ENCODE measurements around the gene BIVM. TPM values are rescaled to one million over a fixed set of nuclear protein-coding genes. Genes with fewer than 3 reads are reported as not detected.

The BIVM gene
- polyA plus RNA-seq, 3 donors, result 0.76 to 1.1 (median 0.81) TPM

DNA sequence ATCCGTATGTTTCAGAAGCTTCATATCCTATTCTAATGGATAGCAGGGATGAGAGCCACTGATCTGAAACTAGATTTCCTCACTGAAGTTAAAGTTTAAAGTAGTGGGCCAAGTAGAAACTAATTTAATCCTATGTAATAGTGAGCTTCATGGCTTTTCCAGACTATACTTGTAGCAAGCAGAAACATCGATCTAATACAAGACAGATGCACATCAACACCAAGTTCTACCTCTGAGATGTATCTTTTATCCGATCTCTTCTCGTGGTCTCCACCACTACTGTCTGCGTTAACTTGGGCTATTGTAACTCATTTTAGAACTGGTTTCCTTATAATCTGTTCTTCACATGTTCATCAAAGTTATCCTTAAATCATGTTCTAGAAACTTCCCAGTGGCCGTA, 50.0 kb downstream of the BIVM start:
- H3K27ac Mint-ChIP-seq, result peak overlapping the region in 1 of 7 donors; percentile 18
- intact Hi-C loops (cut with micrococcal nuclease), result loop anchor here (5.0 kb wide), 3 partner anchors 77 to 267 kb away; partner anchors contain the start of genes TEX30 (in 1 of the 2) and TPP2 (in 1 of the 2)
- 97% methylated on average over 3 of the region's 6 CpGs for WGBS (ENCODE audit: insufficient coverage)

DNA sequence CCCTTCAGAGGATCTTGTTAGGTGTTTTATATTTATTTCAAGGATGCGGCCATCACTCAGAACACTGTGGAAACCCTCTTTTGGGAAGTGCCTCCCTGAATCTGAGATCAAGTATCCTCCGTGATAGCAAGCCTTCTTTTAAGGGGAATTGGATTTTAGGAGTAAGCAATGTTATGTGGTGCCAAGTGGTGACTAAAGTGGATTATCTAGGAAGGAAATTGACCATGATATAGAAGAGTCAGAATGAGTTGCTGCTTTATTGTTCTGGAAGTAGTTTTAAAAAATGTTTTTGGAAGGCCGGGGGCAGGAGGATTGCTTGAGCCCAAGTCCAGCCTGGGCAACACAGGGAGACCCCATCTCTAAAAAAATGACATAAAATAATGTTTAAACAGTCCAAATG, 53.6 kb downstream of the BIVM start:
- H3K9ac ChIP-seq (ENCODE audit: insufficient read depth, low read length, poor library complexity, severe bottlenecking), result no peak overlapping the region
- H3K27ac Mint-ChIP-seq, result peak overlapping the region in 1 of 7 donors; percentile 33
- H3K27ac ChIP-seq (ENCODE audit: low read depth in 1 of 2, low read length in 2 of 2), result no peak overlapping the region
- no peak for DNase-seq
- H3K4me1 Mint-ChIP-seq, result peaks cover 8% of the 10 kb centered on the region
- peaks cover 81% of the 10 kb centered on the region for H4K20me1 ChIP-seq (ENCODE audit: insufficient read depth, low read length)
- H3K4me3 ChIP-seq (replicated peaks in 1 of 3; ENCODE audit: low read depth in 2 of 3, low read length in 3 of 3), result no peak overlapping the region
- H3K4me1 ChIP-seq (ENCODE audit: control insufficient read depth in 1 of 2, insufficient read depth in 2 of 2, low read length in 2 of 2), result peaks cover 4 to 5% of the 10 kb centered on the region in 2 donors
- TF ChIP-seq, protein P1, sequence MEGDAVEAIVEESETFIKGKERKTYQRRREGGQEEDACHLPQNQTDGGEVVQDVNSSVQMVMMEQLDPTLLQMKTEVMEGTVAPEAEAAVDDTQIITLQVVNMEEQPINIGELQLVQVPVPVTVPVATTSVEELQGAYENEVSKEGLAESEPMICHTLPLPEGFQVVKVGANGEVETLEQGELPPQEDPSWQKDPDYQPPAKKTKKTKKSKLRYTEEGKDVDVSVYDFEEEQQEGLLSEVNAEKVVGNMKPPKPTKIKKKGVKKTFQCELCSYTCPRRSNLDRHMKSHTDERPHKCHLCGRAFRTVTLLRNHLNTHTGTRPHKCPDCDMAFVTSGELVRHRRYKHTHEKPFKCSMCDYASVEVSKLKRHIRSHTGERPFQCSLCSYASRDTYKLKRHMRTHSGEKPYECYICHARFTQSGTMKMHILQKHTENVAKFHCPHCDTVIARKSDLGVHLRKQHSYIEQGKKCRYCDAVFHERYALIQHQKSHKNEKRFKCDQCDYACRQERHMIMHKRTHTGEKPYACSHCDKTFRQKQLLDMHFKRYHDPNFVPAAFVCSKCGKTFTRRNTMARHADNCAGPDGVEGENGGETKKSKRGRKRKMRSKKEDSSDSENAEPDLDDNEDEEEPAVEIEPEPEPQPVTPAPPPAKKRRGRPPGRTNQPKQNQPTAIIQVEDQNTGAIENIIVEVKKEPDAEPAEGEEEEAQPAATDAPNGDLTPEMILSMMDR (IDR thresholded peaks at IDR 0.05), result no peak
- peaks cover 54 to 81% of the 10 kb centered on the region in 2 donors for H3K36me3 ChIP-seq (replicated peaks in 1 of 2; ENCODE audit: control insufficient read depth in 1 of 2, insufficient read depth in 2 of 2, low read length in 2 of 2)
- H3K27me3 Mint-ChIP-seq (ENCODE audit: low read depth in 3 of 3), result no peaks in the 10 kb centered on the region
- peaks cover 67% of the 10 kb centered on the region for H3K79me2 ChIP-seq (ENCODE audit: insufficient read depth, low read length)
- intact Hi-C loops (cut with micrococcal nuclease), result no loop called here
- H2AFZ ChIP-seq (ENCODE audit: insufficient read depth, low read depth, low read length, poor library complexity, severe bottlenecking), result no peak overlapping the region
- H3K4me2 ChIP-seq (replicated peaks; ENCODE audit: extremely low read depth, low read length, poor library complexity, severe bottlenecking), result no peak overlapping the region
- WGBS (ENCODE audit: insufficient coverage), result 100% methylated on average over 1 of the region's 3 CpGs
- H3K27me3 ChIP-seq (ENCODE audit: control insufficient read depth in 2 of 2, insufficient read depth in 2 of 2, low read length in 2 of 2), result no peaks in the 10 kb centered on the region
- H3K9me3 ChIP-seq (replicated peaks in 1 of 2; ENCODE audit: control insufficient read depth in 1 of 2, insufficient read depth in 1 of 2, low read length in 2 of 2), result no peaks in the 10 kb centered on the region
- H3K36me3 Mint-ChIP-seq, result peaks cover 55 to 76% of the 10 kb centered on the region in 2 donors
- H3K4me3 Mint-ChIP-seq, result no peak overlapping the region
- no peaks in the 10 kb centered on the region for H3K9me3 Mint-ChIP-seq

More for the DNA sequence above, 50.0 kb downstream of the BIVM start:
- H3K4me2 ChIP-seq (replicated peaks; ENCODE audit: extremely low read depth, low read length, poor library complexity, severe bottlenecking), result no peak overlapping the region
- no peaks in the 10 kb centered on the region for H3K27me3 ChIP-seq (ENCODE audit: control insufficient read depth in 2 of 2, insufficient read depth in 2 of 2, low read length in 2 of 2)
- H3K27me3 Mint-ChIP-seq (ENCODE audit: low read depth in 3 of 3), result peaks cover 0 to 3% (median 0%) of the 10 kb centered on the region in 3 donors
- no peaks in the 10 kb centered on the region for H3K9me3 ChIP-seq (replicated peaks in 1 of 2; ENCODE audit: control insufficient read depth in 1 of 2, insufficient read depth in 1 of 2, low read length in 2 of 2)
- no peak overlapping the region for H3K27ac ChIP-seq (ENCODE audit: low read depth in 1 of 2, low read length in 2 of 2)
- H3K36me3 Mint-ChIP-seq, result peaks cover 26 to 42% of the 10 kb centered on the region in 2 donors
- peaks cover 66% of the 10 kb centered on the region for H4K20me1 ChIP-seq (ENCODE audit: insufficient read depth, low read length)
- H3K9ac ChIP-seq (ENCODE audit: insufficient read depth, low read length, poor library complexity, severe bottlenecking), result no peak overlapping the region
- peaks cover 15 to 22% of the 10 kb centered on the region in 2 donors for H3K4me1 ChIP-seq (ENCODE audit: control insufficient read depth in 1 of 2, insufficient read depth in 2 of 2, low read length in 2 of 2)
- peaks cover 77% of the 10 kb centered on the region for H3K79me2 ChIP-seq (ENCODE audit: insufficient read depth, low read length)
- no peak overlapping the region for H2AFZ ChIP-seq (ENCODE audit: insufficient read depth, low read depth, low read length, poor library complexity, severe bottlenecking)
- H3K36me3 ChIP-seq (replicated peaks in 1 of 2; ENCODE audit: control insufficient read depth in 1 of 2, insufficient read depth in 2 of 2, low read length in 2 of 2), result peaks cover 21 to 45% of the 10 kb centered on the region in 2 donors
- no peak overlapping the region for H3K4me3 ChIP-seq (replicated peaks in 1 of 3; ENCODE audit: low read depth in 2 of 3, low read length in 3 of 3)
- no peak overlapping the region for H3K4me3 Mint-ChIP-seq
- TF ChIP-seq, protein P1 (IDR thresholded peaks at IDR 0.05), result no peak
- no peaks in the 10 kb centered on the region for H3K9me3 Mint-ChIP-seq
- DNase-seq, result no peak
- H3K4me1 Mint-ChIP-seq, result peaks cover 21% of the 10 kb centered on the region

Measured in CD14-positive monocyte (primary cell).